IPS-15b (cell line): ENCODE measurements around the gene CELF4.

Experiments used
- H3K27me3 ChIP-seq: one replicate; pipeline ENCODE4 v1.6.1; 2013; ENCODE audit warnings: low read length; ENCODE audit not compliant: control insufficient read depth, insufficient read depth
- H3K36me3 ChIP-seq: one replicate; pipeline ENCODE4 v1.6.1; 2013; ENCODE audit warnings: low read length; ENCODE audit not compliant: control insufficient read depth, insufficient read depth
- H3K4me1 ChIP-seq: one replicate; pipeline ENCODE4 v1.6.1; 2013; ENCODE audit warnings: mild to moderate bottlenecking, low read length; ENCODE audit not compliant: control insufficient read depth, insufficient read depth
- H3K4me3 ChIP-seq: one replicate; pipeline ENCODE4 v1.5.1; 2013; ENCODE audit warnings: low read depth, low read length
- H3K9ac ChIP-seq: one replicate; pipeline ENCODE4 v1.6.1; 2013; ENCODE audit warnings: low read depth, mild to moderate bottlenecking, low read length
- H3K9me3 ChIP-seq: one replicate; pipeline ENCODE4 v1.6.1; 2013; ENCODE audit warnings: mild to moderate bottlenecking, low read length; ENCODE audit not compliant: control insufficient read depth, insufficient read depth

Gene CELF4

DNA sequence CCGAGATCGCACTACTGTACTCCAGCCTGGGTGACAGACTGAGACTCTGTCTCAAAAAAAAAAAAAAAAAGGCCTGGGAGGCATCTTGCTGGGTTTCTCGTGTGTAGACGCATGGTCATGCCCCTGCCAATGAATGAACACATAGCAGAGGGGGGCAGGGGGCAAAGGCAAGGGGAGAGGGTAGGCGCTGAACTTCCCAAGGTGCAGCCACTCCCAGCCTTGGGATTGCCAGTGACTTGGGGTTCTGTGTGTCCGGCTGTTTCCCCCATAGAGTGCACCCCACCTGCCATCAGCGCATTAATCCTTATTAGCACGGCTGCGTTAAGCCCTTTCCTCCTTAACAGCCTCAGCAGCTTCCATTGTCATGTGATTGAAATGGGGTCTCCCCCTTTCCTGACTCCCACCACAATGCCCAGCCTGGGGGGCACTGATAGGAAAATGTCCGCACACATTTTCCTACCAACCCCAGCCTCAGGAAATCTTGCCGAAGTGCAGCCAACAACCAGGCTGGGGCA is 225.8 kb downstream of the CELF4 start:
- H3K9me3 ChIP-seq: no peaks in the 10 kb centered on the region
- no peak overlapping the region for H3K4me3 ChIP-seq
- H3K36me3 ChIP-seq: no peaks in the 10 kb centered on the region
- H3K9ac ChIP-seq: no peak overlapping the region
- peaks cover 13% of the 10 kb centered on the region for H3K27me3 ChIP-seq
- no peaks in the 10 kb centered on the region for H3K4me1 ChIP-seq

DNA sequence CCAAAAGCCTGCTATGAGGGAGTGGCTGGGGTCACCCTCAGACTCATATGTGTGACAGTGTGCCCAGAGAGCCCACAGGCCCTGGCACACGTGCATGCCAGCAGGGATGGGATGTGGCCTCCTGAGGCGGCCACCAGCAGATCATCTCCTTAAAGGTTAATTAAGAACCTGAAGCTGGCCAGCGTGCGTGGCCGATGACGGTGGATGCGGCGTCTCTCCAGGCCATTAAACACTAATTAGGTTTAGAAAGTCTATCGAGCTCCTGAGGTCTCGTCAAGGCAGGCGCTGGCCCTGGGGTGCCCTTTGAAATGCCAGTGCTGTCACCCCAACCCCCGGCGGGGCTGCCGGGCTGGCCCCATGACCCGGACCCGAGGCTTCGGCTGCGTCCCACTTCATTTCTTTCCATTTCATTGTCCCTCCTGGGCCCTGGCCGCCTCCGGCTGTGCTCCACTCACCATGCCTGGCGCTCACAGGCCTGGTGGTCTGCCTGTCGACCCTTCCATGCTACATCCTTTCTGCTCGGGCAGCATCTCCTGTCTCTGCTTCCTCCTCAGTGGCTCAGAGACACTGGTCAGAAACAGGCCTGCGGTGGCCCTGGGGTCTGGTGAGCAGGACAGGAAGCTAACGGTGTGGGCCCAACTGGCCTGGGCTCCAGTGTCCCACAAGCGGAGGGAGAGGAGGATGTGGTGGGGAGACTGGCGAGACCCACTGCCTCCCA is 228.9 kb downstream of the CELF4 start:
- Histone ChIP-seq H3K4me1 (no peaks in the 10 kb centered on the region), H3K9me3 (no peaks in the 10 kb centered on the region), H3K36me3 (no peaks in the 10 kb centered on the region), H3K9ac (no peak overlapping the region), H3K4me3 (no peak overlapping the region), H3K27me3 (no peaks in the 10 kb centered on the region)

DNA sequence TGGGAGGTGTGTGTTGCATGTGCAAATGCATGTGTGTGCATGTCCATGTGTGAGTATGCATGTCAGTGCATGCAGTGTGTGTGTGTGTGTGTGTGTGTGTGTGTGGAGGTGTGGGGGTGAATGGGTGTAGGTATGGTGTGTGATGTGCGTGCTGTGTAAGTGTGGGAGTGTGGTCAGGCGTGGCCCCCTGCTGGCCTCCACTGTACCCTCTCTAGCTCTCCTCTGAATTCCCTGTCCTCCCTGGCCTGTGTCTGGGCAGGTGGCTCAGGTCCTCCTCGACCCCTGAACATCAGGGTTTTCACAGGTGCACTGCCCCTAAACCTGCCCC is 230.2 kb downstream of the CELF4 start:
- Histone ChIP-seq H3K4me3 (no peak overlapping the region), H3K27me3 (no peaks in the 10 kb centered on the region), H3K36me3 (no peaks in the 10 kb centered on the region), H3K9ac (no peak overlapping the region), H3K4me1 (no peaks in the 10 kb centered on the region), H3K9me3 (no peaks in the 10 kb centered on the region)

DNA sequence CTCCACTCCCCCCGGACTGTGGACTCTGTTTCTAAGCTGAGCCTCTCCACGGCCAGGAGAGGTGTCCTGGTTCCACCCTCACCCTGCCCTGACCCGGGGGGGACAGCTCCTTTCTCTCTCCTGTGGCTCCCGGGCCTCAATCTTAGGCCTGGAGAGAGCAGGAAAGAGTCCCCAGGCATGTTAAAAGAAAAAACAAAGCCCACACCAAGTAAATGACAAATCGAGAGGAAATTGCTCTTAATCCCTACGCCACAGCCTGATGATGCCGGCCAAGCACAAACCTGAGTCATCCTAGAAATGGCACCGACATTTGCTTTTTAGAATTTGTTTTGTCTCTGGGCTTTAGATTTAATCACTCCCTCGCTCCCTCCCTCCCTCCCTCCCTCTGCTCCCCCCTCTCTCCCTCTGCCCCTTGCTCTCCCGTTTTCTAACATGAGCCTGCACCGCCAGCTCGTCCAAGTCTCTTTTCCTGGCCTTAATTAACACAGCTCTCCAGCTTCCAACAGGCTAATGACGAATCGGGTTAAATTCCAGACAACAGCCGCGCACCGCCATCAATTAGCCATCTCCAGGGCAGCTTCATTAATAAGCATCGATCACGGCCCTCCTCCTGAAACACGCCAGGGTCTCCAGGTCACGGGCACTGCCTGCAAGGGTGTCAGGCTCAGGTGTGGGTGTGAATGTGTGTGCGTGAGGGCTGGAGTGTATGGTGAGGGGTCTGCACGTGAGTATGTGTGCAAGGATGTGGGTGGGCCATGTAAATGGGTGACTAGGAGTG is 230.8 kb downstream of the CELF4 start:
- no peaks in the 10 kb centered on the region for H3K27me3 ChIP-seq
- H3K4me3 ChIP-seq: no peak overlapping the region
- H3K9ac ChIP-seq: no peak overlapping the region
- no peaks in the 10 kb centered on the region for H3K36me3 ChIP-seq
- H3K4me1 ChIP-seq: no peaks in the 10 kb centered on the region
- H3K9me3 ChIP-seq: no peaks in the 10 kb centered on the region

DNA sequence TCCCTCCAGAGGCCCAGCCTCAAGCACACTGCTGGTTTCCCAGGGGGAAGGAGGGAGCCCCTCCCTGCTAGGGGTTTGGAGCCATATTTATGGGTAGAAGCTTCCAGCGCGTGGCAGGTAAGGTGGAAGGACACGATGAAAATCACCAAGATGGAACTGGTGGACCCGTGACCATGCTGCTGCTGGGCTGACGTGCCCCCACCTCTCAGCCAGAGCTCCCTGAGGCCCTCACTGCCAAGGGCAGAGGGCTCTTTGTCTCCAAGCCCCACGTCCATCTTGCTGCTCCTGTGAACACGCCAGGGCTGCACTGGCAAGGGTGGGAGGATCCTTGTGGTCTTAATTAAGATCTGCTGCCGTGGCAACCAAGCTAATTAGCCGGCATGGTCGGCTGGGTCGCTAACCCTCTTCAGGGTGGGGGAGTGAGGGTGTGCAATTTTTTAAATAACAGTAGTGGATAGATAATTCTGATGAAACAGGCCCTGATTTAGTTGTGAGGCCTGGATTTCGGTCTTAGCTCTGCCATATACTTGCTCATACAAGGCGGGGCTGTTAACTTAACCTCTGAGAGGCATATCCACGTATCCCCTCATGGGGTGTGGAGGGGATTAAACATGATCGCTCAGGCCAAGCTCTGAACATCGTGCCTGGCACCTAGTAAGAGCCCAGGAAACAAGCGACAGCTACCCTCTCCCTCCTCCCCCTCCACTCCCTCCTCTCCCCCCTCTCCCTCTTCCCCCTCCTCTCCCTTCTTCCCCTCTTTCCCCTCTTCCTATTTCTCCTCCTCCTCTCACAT is 232.8 kb downstream of the CELF4 start:
- Histone ChIP-seq H3K27me3 (no peaks in the 10 kb centered on the region), H3K4me1 (no peaks in the 10 kb centered on the region), H3K9me3 (no peaks in the 10 kb centered on the region), H3K36me3 (no peaks in the 10 kb centered on the region), H3K4me3 (no peak overlapping the region), H3K9ac (no peak overlapping the region)

DNA sequence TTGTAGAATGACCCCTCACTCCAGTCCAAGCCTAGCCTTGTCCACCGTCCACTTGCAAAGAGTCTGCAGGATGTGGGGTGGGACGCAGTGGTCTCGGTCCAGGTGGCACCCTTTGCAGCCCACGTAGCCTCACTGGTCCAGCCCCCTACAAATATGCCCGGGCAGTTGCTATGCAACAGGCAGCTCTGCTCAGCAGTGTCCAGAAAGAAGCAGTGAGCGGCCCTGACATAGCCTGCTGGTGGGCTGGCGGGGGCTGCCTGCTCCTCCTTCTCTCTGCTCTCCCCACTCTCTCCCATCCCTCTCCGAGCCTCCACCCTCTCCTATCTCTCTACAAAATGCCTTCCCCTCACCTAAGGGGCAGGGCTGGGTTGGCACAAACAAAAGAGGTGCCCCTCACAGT is 233.4 kb downstream of the CELF4 start:
- Histone ChIP-seq H3K27me3 (no peaks in the 10 kb centered on the region), H3K36me3 (no peaks in the 10 kb centered on the region), H3K9me3 (no peaks in the 10 kb centered on the region), H3K4me1 (no peaks in the 10 kb centered on the region), H3K9ac (no peak overlapping the region), H3K4me3 (no peak overlapping the region)

DNA sequence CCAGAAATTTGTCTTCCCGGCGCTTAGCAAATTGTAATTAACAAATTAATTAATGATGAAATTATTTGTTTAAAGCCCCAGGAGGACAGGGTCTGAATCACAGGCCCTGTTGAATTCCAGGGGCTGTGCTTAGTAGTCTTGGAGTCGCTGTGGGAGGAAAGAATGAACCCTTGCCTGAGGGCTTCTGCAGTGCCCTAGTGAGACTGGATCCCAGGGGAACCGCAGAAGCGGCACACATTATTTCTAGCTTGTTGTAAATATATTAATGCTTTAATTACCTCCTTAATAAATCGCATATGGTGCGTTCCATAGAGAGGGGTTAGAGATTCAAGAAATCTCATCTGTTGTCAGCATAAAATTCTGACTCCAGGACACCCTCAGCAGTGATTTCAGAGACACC is 235.4 kb downstream of the CELF4 start:
- H3K4me3 ChIP-seq: no peak overlapping the region
- no peaks in the 10 kb centered on the region for H3K4me1 ChIP-seq
- peaks cover 2% of the 10 kb centered on the region for H3K27me3 ChIP-seq
- no peak overlapping the region for H3K9ac ChIP-seq
- H3K9me3 ChIP-seq: no peaks in the 10 kb centered on the region
- no peaks in the 10 kb centered on the region for H3K36me3 ChIP-seq

DNA sequence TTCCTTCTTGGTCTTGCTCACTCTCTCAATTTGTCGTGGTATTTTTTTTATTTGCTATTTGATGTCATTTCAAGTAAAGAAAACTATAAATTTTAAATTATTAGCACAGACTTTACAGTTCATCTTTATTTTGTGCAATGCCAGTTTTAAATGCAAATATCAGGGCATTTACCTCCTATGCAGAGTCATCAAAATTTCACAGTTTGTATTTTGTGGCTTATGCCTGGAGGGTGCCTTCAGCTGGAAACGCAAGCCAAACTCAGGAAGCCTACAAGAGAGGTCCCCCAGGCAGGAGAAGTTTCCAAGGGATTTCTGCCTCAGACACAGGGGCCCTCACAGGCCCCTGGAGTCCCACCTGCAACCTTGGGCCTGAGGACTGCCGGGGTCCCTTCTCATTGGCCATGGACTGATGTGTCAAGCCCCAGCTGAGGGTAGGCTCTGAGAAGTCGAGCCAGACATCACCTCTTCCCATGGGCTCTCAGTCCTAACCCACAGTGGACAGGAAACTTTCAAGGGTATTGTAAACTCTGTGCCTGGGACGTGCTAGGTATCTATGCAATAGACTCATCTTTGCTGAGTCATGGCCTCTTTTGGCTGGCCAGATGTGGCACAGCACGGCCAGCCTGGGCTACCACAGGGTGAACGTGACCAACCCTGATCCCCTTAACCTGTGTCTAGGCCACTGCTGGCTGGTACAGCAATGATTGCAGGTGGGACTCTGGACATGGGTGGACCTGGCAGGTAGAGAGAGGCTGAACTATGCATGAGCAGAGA is 236.5 kb downstream of the CELF4 start:
- Histone ChIP-seq H3K4me1 (no peaks in the 10 kb centered on the region), H3K9me3 (no peaks in the 10 kb centered on the region), H3K9ac (no peak overlapping the region), H3K4me3 (no peak overlapping the region), H3K27me3 (peaks cover 2% of the 10 kb centered on the region), H3K36me3 (no peaks in the 10 kb centered on the region)

DNA sequence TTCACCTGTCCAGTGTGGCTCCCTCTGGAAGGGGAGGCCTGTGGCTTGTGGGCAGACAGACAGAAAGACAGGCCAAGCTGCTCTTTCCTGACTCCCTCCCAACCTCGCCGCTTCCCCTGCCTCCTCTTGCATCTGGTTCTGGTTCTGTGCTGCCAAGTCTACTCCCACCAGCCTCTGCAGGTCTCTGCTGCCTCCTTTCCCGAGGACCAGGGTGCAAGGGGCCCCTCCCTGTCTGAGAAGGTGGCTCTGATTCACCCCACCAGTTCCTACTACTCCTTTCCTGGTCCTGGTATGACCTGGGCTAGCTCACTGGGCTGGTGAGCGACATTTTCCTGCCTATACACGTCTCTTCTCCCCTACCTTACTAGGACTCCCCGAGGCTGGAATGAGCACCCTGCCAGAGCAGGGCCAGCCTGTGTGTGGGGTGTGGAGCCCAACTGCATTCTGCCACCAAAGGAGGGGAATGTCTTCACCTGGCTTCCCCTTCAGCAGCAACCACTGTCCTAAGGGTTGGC is 238.5 kb downstream of the CELF4 start:
- H3K36me3 ChIP-seq: no peaks in the 10 kb centered on the region
- no peaks in the 10 kb centered on the region for H3K4me1 ChIP-seq
- no peak overlapping the region for H3K4me3 ChIP-seq
- H3K9me3 ChIP-seq: no peaks in the 10 kb centered on the region
- H3K27me3 ChIP-seq: peaks cover 2% of the 10 kb centered on the region
- no peak overlapping the region for H3K9ac ChIP-seq

DNA sequence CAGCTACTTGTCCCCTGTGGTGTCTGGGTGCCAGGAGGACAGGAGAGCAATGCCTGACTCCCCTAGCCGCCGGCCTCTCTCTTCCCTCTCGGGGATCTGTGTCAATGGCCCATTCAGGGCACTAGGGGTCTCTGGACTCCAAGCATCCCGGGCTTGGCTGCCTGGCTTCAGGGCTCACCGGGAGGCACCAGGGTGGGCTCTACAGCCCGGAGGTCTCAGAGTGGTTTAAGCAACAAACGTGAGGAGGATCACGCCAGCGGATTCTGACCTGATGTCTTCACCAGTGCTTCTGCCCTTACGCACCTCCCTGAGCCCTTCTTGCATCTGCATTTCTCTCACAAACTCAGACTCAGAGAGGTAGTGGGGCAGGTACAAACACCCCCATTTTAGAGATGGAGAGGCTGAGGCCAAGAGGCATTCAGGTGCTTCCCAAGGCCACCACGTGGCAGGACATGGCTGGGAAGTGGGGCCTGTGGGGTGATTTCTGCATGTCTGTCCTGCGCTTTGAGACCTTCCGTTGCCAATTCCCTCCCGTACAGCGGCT is 243.0 kb downstream of the CELF4 start:
- no peak overlapping the region for H3K9ac ChIP-seq
- no peaks in the 10 kb centered on the region for H3K9me3 ChIP-seq
- H3K36me3 ChIP-seq: no peaks in the 10 kb centered on the region
- H3K4me1 ChIP-seq: no peaks in the 10 kb centered on the region
- H3K27me3 ChIP-seq: peaks cover 4% of the 10 kb centered on the region
- H3K4me3 ChIP-seq: no peak overlapping the region
